HepG2 (cell line): ENCODE results near the gene SHMT1. TPM values are rescaled to one million over a fixed set of nuclear protein-coding genes. Genes with fewer than 3 reads are reported as not detected.

Experiments
- AHDC1 ChIP-seq: sonication (generic); formaldehyde crosslinking; IDR thresholded peaks from 2 replicates; pipeline ENCODE4 v1.5.1; 2020; ENCODE audit warnings: mild to moderate bottlenecking, missing genetic modification reagents, borderline replicate concordance
- ATF7-NPFF ChIP-seq: sonication (generic); formaldehyde crosslinking; IDR thresholded peaks from 2 replicates; pipeline ENCODE4 v1.8.1; 2023; ENCODE audit warnings: mild to moderate bottlenecking, low read depth, missing genetic modification reagents, moderate library complexity
- EZH2 ChIP-seq: conservative IDR thresholded peaks from 2 replicates; pipeline ENCODE4 v1.6.1; 2012; ENCODE audit warnings: mild to moderate bottlenecking, low read depth, low read length, moderate library complexity
- KMT2B ChIP-seq: IDR thresholded peaks from 2 replicates; pipeline ENCODE4 v1.6.1; 2016; ENCODE audit warnings: missing genetic modification reagents, missing compliant biosample characterization
- MLX ChIP-seq: IDR thresholded peaks from 2 replicates; pipeline ENCODE4 v1.6.1; 2016
- NFIB ChIP-seq: sonication (generic); formaldehyde crosslinking; IDR thresholded peaks from 2 replicates; pipeline ENCODE4 v1.9.0; 2021; ENCODE audit warnings: missing genetic modification reagents, mild to moderate bottlenecking, borderline replicate concordance
- RBAK ChIP-seq: sonication (generic); formaldehyde crosslinking; IDR thresholded peaks from 2 replicates; pipeline ENCODE4 v1.5.1; 2020; ENCODE audit warnings: mild to moderate bottlenecking, missing genetic modification reagents
- REPIN1 ChIP-seq: sonication (generic); formaldehyde crosslinking; IDR thresholded peaks from 2 replicates; pipeline ENCODE4 v1.8.0; 2022; ENCODE audit warnings: missing genetic modification reagents, low read depth, mild to moderate bottlenecking, borderline replicate concordance
- SMARCE1 ChIP-seq: fragments of 450-650 bp; IDR thresholded peaks from 2 replicates; pipeline ENCODE4 v1.6.1; 2017; ENCODE audit warnings: borderline replicate concordance
- SP140L ChIP-seq: sonication (generic); formaldehyde crosslinking; IDR thresholded peaks from 2 replicates; pipeline ENCODE4 v1.4.0; 2020; ENCODE audit warnings: missing genetic modification reagents, borderline replicate concordance
- TBX3 ChIP-seq: fragments of 450-650 bp; IDR thresholded peaks from 2 replicates; pipeline ENCODE4 v1.6.1; 2017; ENCODE audit warnings: antibody characterized with exemption, mild to moderate bottlenecking, inconsistent platforms, borderline replicate concordance
- XRCC5 ChIP-seq: fragments of 200-400 bp; formaldehyde crosslinking; optimal IDR thresholded peaks from 2 replicates; pipeline ENCODE3; 2017; ENCODE audit warnings: mild to moderate bottlenecking, low read length
- ZNF619 ChIP-seq: sonication (generic); formaldehyde crosslinking; IDR thresholded peaks from 2 replicates; pipeline ENCODE4 v1.4.0; 2020; ENCODE audit warnings: mild to moderate bottlenecking, missing genetic modification reagents
- ZSCAN29 ChIP-seq: sonication (generic); formaldehyde crosslinking; conservative IDR thresholded peaks from 2 replicates; pipeline ENCODE4 v1.4.0; 2020; ENCODE audit warnings: mild to moderate bottlenecking, missing genetic modification reagents
- ZSCAN30 ChIP-seq: sonication (generic); formaldehyde crosslinking; IDR thresholded peaks from 2 replicates; pipeline ENCODE4 v1.5.0; 2020; ENCODE audit warnings: mild to moderate bottlenecking, missing genetic modification reagents
- polyA plus RNA-seq, 8 experiments: library from polyadenylated mRNA; depleted of rRNA in 3 of 8; stranded (reverse) in 7 of 8; unstranded in 1 of 8; fragments of >200 nt; fragmentation: Illumina TruSeq in 4 of 8; extraction: Trizol in 4 of 8; gene quantifications; 2 replicates each; pipeline versions ENCODE4 v1.2.1 to v1.2.3, GENCODE V29; 2011 to 2016; ENCODE audit warnings: low read depth in 4 of 8, missing spikeins in 1 of 8, mixed read lengths in 1 of 8; ENCODE audit not compliant: insufficient read depth in 1 of 8
- total RNA-seq, 5 experiments: library from RNA; depleted of rRNA; stranded (reverse); fragments of >200 nt; fragmentation: Illumina TruSeq; extraction: Trizol; gene quantifications; 2 replicates each; pipeline ENCODE4 v1.2.3, GENCODE V29; 2016; ENCODE audit warnings: low read depth in 1 of 5
- TF ChIP-seq, protein P1 (sequence below): sonication (generic); formaldehyde crosslinking; IDR thresholded peaks from 2 replicates; pipeline ENCODE4 v1.4.0; 2020; ENCODE audit warnings: missing genetic modification reagents
- TF ChIP-seq, protein P2 (sequence below): sonication (generic); formaldehyde crosslinking; IDR thresholded peaks from 2 replicates; pipeline ENCODE4 v1.5.0; 2020; ENCODE audit warnings: mild to moderate bottlenecking, missing genetic modification reagents, borderline replicate concordance

Gene SHMT1
- total and polyA plus RNA-seq, 2 of the 13 experiments (the other 11 are each of a cell fraction or from before 2014, with no cell fraction given): 21.3 to 48.8 TPM

DNA sequence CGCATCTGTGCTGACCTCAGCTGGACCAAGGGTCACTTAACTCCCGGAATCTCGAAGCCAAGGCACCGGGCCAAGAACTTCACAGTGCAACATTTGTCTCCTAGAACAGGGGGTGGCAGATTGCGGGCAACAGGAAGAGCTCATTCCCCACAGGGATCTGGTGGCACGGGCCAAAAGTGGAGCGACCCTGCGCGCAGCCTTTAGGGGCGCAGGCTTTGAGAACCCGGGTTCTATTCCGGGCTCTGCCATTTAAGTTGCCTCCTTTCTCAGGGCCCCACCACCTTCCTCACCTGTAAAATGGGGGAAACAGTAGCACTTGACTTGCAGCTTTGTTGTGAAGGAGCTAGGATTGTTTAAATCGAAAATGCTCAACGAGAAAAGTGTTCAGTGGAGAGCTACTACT is 651 bp downstream of the SHMT1 start (continued):
- TF ChIP-seq, protein P1, sequence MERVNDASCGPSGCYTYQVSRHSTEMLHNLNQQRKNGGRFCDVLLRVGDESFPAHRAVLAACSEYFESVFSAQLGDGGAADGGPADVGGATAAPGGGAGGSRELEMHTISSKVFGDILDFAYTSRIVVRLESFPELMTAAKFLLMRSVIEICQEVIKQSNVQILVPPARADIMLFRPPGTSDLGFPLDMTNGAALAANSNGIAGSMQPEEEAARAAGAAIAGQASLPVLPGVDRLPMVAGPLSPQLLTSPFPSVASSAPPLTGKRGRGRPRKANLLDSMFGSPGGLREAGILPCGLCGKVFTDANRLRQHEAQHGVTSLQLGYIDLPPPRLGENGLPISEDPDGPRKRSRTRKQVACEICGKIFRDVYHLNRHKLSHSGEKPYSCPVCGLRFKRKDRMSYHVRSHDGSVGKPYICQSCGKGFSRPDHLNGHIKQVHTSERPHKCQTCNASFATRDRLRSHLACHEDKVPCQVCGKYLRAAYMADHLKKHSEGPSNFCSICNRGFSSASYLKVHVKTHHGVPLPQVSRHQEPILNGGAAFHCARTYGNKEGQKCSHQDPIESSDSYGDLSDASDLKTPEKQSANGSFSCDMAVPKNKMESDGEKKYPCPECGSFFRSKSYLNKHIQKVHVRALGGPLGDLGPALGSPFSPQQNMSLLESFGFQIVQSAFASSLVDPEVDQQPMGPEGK (CRISPR knock-in tag): peak; percentile 4; the same call in 1 of the 2 replicates
- TF ChIP-seq, protein P2, sequence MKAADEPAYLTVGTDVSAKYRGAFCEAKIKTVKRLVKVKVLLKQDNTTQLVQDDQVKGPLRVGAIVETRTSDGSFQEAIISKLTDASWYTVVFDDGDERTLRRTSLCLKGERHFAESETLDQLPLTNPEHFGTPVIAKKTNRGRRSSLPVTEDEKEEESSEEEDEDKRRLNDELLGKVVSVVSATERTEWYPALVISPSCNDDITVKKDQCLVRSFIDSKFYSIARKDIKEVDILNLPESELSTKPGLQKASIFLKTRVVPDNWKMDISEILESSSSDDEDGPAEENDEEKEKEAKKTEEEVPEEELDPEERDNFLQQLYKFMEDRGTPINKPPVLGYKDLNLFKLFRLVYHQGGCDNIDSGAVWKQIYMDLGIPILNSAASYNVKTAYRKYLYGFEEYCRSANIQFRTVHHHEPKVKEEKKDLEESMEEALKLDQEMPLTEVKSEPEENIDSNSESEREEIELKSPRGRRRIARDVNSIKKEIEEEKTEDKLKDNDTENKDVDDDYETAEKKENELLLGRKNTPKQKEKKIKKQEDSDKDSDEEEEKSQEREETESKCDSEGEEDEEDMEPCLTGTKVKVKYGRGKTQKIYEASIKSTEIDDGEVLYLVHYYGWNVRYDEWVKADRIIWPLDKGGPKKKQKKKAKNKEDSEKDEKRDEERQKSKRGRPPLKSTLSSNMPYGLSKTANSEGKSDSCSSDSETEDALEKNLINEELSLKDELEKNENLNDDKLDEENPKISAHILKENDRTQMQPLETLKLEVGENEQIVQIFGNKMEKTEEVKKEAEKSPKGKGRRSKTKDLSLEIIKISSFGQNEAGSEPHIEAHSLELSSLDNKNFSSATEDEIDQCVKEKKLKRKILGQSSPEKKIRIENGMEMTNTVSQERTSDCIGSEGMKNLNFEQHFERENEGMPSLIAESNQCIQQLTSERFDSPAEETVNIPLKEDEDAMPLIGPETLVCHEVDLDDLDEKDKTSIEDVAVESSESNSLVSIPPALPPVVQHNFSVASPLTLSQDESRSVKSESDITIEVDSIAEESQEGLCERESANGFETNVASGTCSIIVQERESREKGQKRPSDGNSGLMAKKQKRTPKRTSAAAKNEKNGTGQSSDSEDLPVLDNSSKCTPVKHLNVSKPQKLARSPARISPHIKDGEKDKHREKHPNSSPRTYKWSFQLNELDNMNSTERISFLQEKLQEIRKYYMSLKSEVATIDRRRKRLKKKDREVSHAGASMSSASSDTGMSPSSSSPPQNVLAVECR (CRISPR knock-in tag): no peak
- TF ChIP-seq NFIB (CRISPR knock-in tag) (no peak), SP140L (CRISPR knock-in tag) (no peak), ZSCAN29 (CRISPR knock-in tag) (no peak), TBX3 (no peak), ZSCAN30 (CRISPR knock-in tag) (0 out of 2 replicates have a peak, but pooled peaks have one; percentile 19), AHDC1 (CRISPR knock-in tag) (no peak), MLX (CRISPR knock-in tag) (no peak), ATF7-NPFF (CRISPR knock-in tag) (no peak), REPIN1 (no peak), ZNF619 (CRISPR knock-in tag) (peak; percentile 1; the same call in 1 of the 2 replicates), EZH2 (no peak), RBAK (CRISPR knock-in tag) (no peak), XRCC5 (no peak), SMARCE1 (no peak), KMT2B (CRISPR knock-in tag) (no peak; the same call in none of the 2 replicates)
